ENCODE results near the gene LMOD3. TPM values are rescaled to one million over a fixed set of nuclear protein-coding genes. Genes with fewer than 3 reads are reported as not detected.

Gene LMOD3
- total and polyA plus RNA-seq, 9 of the 15 experiments (the other 6 are each of a cell fraction or from before 2014, with no cell fraction given): 0.03 TPM; not detected in 8

- peak; percentile 50 for TF ChIP-seq TCF3 (CRISPR knock-in tag; IDR thresholded peaks at IDR 0.05)
- TF ChIP-seq ETV5 (CRISPR knock-in tag; IDR thresholded peaks at IDR 0.05; ENCODE audit: low read depth): no peak
- TF ChIP-seq NR0B1 (IDR thresholded peaks at IDR 0.05; ENCODE audit: partially characterized antibody): no peak
- TF ChIP-seq NFIC (IDR thresholded peaks at IDR 0.05): no peak
- TF ChIP-seq ZNF511 (CRISPR knock-in tag; IDR thresholded peaks at IDR 0.05): no peak
- no peak for TF ChIP-seq ZNF395 (CRISPR knock-in tag; IDR thresholded peaks at IDR 0.05)
- TF ChIP-seq HMGN3 (IDR thresholded peaks at IDR 0.05; ENCODE audit: borderline replicate concordance, extremely low read depth, insufficient read length, low read depth, low read length): no peak
- TF ChIP-seq PBX2 (CRISPR knock-in tag; IDR thresholded peaks at IDR 0.05; ENCODE audit: low read depth): no peak
- peak; percentile 91 for TF ChIP-seq PBX2 (tag; conservative IDR thresholded peaks at IDR 0.05; ENCODE audit: low read depth)
- TF ChIP-seq PHB2 (IDR thresholded peaks at IDR 0.05; ENCODE audit: low read depth): no peak
- TF ChIP-seq ZNF740 (CRISPR knock-in tag; IDR thresholded peaks at IDR 0.05): no peak
- TF ChIP-seq ZNF740 (tag; IDR thresholded peaks at IDR 0.05): no peak
- no peak for TF ChIP-seq NCOA1 (IDR thresholded peaks at IDR 0.05; ENCODE audit: low read depth)
- no peak for TF ChIP-seq ZSCAN32 (CRISPR knock-in tag; IDR thresholded peaks at IDR 0.05)
- no peak for TF ChIP-seq ELK3 (CRISPR knock-in tag; IDR thresholded peaks at IDR 0.05)
- TF ChIP-seq SMAD4 (CRISPR knock-in tag; conservative IDR thresholded peaks at IDR 0.05): peak; percentile 70
- no peak for TF ChIP-seq ZHX1 (conservative IDR thresholded peaks at IDR 0.05; ENCODE audit: low read length)
These were observed 26.8 kb downstream of the LMOD3 start (continued) for GRCh38 chr3:69095636-69096035.

All from K562 (cell line).